Osteocyte (in vitro differentiated cells): Measurements from ENCODE around the gene BUB1B. TPM values are rescaled to one million over a fixed set of nuclear protein-coding genes. Genes with fewer than 3 reads are reported as not detected.
"Not testable (repeated sequence)": the region's sequence is repeated elsewhere in the genome, so short reads cannot be mapped to it uniquely, and the experiment has no call there.

Source experiments
- DNase-seq: peaks from one replicate; pipeline ENCODE4 v3.0.0; 2021; ENCODE audit warnings: mixed read lengths; ENCODE audit not compliant: unreplicated experiment; ENCODE audit errors: extremely low spot score
- H3K27ac Mint-ChIP-seq: one replicate; pipeline ENCODE4 v1.8.0; 2021; ENCODE audit warnings: mild to moderate bottlenecking, mixed read lengths; ENCODE audit not compliant: unreplicated experiment
- H3K27me3 Mint-ChIP-seq: one replicate; pipeline ENCODE4 v1.8.0; 2021; ENCODE audit warnings: mixed read lengths; ENCODE audit not compliant: unreplicated experiment
- H3K36me3 Mint-ChIP-seq: one replicate; pipeline ENCODE4 v1.8.0; 2021; ENCODE audit warnings: mixed read lengths; ENCODE audit not compliant: unreplicated experiment
- H3K4me1 Mint-ChIP-seq: one replicate; pipeline ENCODE4 v1.8.0; 2021; ENCODE audit warnings: mixed read lengths; ENCODE audit not compliant: unreplicated experiment
- H3K4me3 Mint-ChIP-seq: one replicate; pipeline ENCODE4 v1.8.0; 2021; ENCODE audit warnings: mild to moderate bottlenecking, moderate library complexity, mixed read lengths; ENCODE audit not compliant: unreplicated experiment
- H3K9me3 Mint-ChIP-seq: one replicate; pipeline ENCODE4 v1.8.0; 2021; ENCODE audit warnings: mixed read lengths; ENCODE audit not compliant: unreplicated experiment
- CTCF ChIP-seq: fragments of 200-600 bp; sonication (generic); IDR thresholded peaks from 2 replicates; pipeline ENCODE4 v1.5.0; 2021; ENCODE audit warnings: antibody characterized with exemption, mild to moderate bottlenecking, moderate library complexity
- long read RNA-seq: library from polyadenylated mRNA; unstranded; transcript quantifications from one replicate; pipeline ENCODE4 v2.0.0, GENCODE V29; 2021
- total RNA-seq: library from RNA; stranded (reverse); gene quantifications from 2 replicates; pipeline ENCODE4 v1.2.1, GENCODE V29; 2021

Gene BUB1B
- total RNA-seq, result 8.0 and 8.5 TPM in 2 replicates
- long read RNA-seq, transcript BUB1B-201 (23 exons, 3,725 nt), result major isoform, 12 of 20 reads
- long read RNA-seq, partial matches to known transcripts, result 5 of 20 reads
- long read RNA-seq, other reads (novel, unspliced or antisense), result 3 of 20 reads

- no peak for TF ChIP-seq CTCF
- DNase-seq, result peak; percentile 96
- no peaks in the 10 kb centered on the region for H3K9me3 Mint-ChIP-seq
- H3K36me3 Mint-ChIP-seq, result no peaks in the 10 kb centered on the region
- no peak within 1 kb of the TSS for H3K4me3 Mint-ChIP-seq
- H3K27ac Mint-ChIP-seq, result no peak within 1 kb of the TSS
- H3K27me3 Mint-ChIP-seq, result no peaks in the 10 kb centered on the region
- peaks cover 1% of the 10 kb centered on the region for H3K4me1 Mint-ChIP-seq
These were observed at the start of gene BUB1B for GRCh38 chr15:40160689-40161688. TSS of gene BUB1B (plus strand) at chr15:40161069. CDS start at chr15:40161221, 152 bp downstream.

- H3K4me1 Mint-ChIP-seq, result peaks cover 31% of the 10 kb centered on the region
These were observed 49.0 kb upstream of the BUB1B start for GRCh38 chr15:40111888-40112287.

GRCh38 chr15:40112789-40113188 lies 48.1 kb upstream of the BUB1B start:
- no peaks in the 10 kb centered on the region for H3K9me3 Mint-ChIP-seq
- peaks cover 2% of the 10 kb centered on the region for H3K27me3 Mint-ChIP-seq
- H3K27ac Mint-ChIP-seq, result no peak overlapping the region
- no peaks in the 10 kb centered on the region for H3K36me3 Mint-ChIP-seq
- DNase-seq, result no peak
- TF ChIP-seq CTCF, result no peak
- H3K4me3 Mint-ChIP-seq, result no peak overlapping the region
- H3K4me1 Mint-ChIP-seq, result peaks cover 23% of the 10 kb centered on the region

More at GRCh38 chr15:40111888-40112287, 49.0 kb upstream of the BUB1B start:
- Mint-ChIP-seq H3K27ac (no peak overlapping the region), H3K4me3 (no peak overlapping the region), H3K9me3 (no peaks in the 10 kb centered on the region), H3K27me3 (peaks cover 2% of the 10 kb centered on the region), H3K36me3 (no peaks in the 10 kb centered on the region)
- DNase-seq, result no peak
- TF ChIP-seq CTCF, result no peak

GRCh38 chr15:40114218-40114617 lies 46.7 kb upstream of the BUB1B start:
- Mint-ChIP-seq H3K27me3 (peaks cover 2% of the 10 kb centered on the region), H3K4me3 (no peak overlapping the region), H3K27ac (no peak overlapping the region), H3K4me1 (peaks cover 17% of the 10 kb centered on the region), H3K36me3 (no peaks in the 10 kb centered on the region), H3K9me3 (no peaks in the 10 kb centered on the region)
- no peak for TF ChIP-seq CTCF
- DNase-seq, result no peak

- not testable (repeated sequence) for H3K27me3 Mint-ChIP-seq, H3K9me3 Mint-ChIP-seq, H3K27ac Mint-ChIP-seq, H3K4me3 Mint-ChIP-seq, DNase-seq, H3K36me3 Mint-ChIP-seq
- peaks cover 13% of the 10 kb centered on the region for H3K4me1 Mint-ChIP-seq
These were observed 45.8 kb upstream of the BUB1B start for GRCh38 chr15:40115106-40115505.
